Activated CD4-positive, alpha-beta memory T cell treated with anti-CD3 and anti-CD28 coated beads, Interleukin-2, amount 10 ng/mL, durations not matched to agents 7 days and 5 days (primary cell): Measurements from ENCODE around the gene PARVB. TPM values are rescaled to one million over a fixed set of nuclear protein-coding genes. Genes with fewer than 3 reads are reported as not detected.

Source experiments
- CTCF ChIA-PET: fragments of 350-600 bp; sonication (Branson Sonifier 250); formaldehyde crosslinking; loops from one replicate; lab custom pipeline; 2021; ENCODE audit warnings: antibody characterized with exemption, inconsistent platforms; lab: Charles Lee
- POLR2A ChIA-PET: fragments of 350-600 bp; sonication (Branson Sonifier 250); formaldehyde crosslinking; loops from one replicate; lab custom pipeline; 2021; ENCODE audit warnings: antibody characterized with exemption; lab: Charles Lee
- DNase-seq: peaks from one replicate; pipeline ENCODE4 v3.0.0-alpha.2; 2020
- H3K27ac Mint-ChIP-seq: one replicate; pipeline ENCODE4 v1.8.0; 2021; ENCODE audit warnings: mild to moderate bottlenecking, mixed read lengths
- H3K27me3 Mint-ChIP-seq: one replicate; pipeline ENCODE4 v1.8.0; 2021; ENCODE audit warnings: mixed read lengths
- H3K36me3 Mint-ChIP-seq: one replicate; pipeline ENCODE4 v1.8.0; 2021; ENCODE audit warnings: low read depth, mixed read lengths
- H3K4me1 Mint-ChIP-seq: one replicate; pipeline ENCODE4 v1.8.0; 2021; ENCODE audit warnings: mixed read lengths
- H3K4me3 Mint-ChIP-seq: one replicate; pipeline ENCODE4 v1.8.0; 2021; ENCODE audit warnings: mild to moderate bottlenecking, mixed read lengths
- H3K9me3 Mint-ChIP-seq: one replicate; pipeline ENCODE4 v1.8.0; 2021; ENCODE audit warnings: mixed read lengths
- total RNA-seq, 2 experiments: library from RNA; stranded (reverse); gene quantifications; one replicate each; pipeline ENCODE4 v1.2.3, GENCODE V29; 2021

Gene PARVB
- total RNA-seq, 2 experiments from 2014 or later: 41.5 to 42.0 TPM

DNA sequence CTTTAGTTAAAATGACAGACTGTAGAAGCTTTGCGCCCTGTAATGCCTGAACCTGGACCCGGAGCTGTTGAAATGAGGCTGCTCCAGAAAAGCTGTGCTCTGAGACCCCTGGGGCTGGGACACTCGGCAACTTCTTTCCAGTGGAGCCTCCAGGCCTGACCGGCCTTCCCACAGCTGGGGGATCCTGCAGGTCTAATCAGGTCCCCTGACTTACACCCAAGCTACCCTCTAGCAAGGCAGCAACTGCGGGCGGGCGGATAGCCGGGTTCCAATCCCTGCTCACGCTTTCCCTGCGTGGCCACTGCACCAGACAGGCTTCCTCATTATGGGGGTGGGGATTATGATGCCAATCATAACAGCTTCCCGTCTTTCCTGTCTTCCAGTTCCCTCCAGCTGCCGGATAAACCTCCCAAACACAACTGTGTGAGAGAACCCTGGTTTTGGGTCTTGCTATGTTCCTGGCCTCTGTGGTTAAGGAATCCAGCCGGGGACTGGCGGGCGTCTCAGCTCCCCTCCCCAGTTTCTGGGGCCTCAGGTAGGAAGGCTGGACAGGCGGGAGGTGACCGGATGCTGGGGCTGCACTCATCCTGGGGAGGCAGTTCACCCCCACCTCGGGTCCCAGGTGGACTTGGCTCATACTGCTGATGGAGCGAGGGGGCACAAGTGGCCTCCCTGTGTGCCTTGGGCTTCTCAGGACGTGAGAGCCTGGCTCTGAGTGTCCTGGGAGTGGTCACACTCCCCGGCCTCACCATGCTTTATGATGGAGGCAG is 195.2 kb downstream of the PARVB start:
- H3K27ac Mint-ChIP-seq: no peak overlapping the region
- peaks cover 3% of the 10 kb centered on the region for H3K27me3 Mint-ChIP-seq
- no peaks in the 10 kb centered on the region for H3K36me3 Mint-ChIP-seq
- H3K9me3 Mint-ChIP-seq: no peaks in the 10 kb centered on the region
- no peak for DNase-seq
- ChIA-PET POLR2A (no interaction called here), CTCF (no interaction called here)
- no peaks in the 10 kb centered on the region for H3K4me1 Mint-ChIP-seq
- no peak overlapping the region for H3K4me3 Mint-ChIP-seq

DNA sequence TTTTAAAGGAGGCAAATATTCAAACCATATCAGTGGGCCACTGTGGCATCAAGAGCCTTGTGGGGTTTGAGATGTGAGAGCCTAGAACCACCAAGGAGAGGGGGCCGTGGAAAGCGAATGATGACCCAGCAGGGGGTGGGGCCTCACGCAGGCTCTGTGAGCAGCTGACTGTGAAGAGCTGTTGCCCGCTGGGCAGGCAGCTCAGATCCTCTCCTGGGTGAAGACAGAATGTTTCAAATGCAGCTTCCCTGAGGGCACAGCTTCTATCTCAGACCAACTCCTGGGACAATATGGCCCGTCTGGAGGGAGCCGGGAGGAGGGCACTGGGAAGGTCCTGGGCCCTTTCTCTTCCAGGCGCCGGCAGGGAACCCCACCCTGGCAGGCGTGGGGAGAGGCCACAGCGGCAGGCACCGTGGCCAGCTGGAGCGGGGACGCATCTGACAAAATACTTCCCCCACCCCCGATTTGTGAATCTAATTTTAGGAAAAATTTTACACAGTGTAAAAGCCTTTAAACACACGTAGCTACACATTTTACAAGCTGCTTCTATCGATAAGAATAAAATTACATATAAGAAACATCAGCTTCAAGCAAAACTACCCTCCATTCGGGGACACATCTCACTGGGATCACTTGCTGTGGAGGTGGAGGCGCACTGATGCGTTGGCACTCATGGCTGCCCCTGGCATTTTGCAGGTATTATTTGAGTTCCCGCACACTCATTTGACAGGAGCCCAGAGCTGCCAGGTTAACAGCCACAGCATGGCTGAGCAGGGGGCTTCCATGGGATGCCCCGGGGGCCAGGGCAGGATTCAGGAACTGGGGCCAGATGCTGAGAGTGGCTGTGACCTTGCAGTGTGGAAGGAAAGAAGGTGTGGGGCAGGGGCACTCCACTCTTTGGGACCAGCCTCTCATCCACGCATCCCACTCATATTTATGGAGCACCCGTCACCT is 196.9 kb downstream of the PARVB start:
- ChIA-PET POLR2A (no interaction called here), CTCF (interaction anchor here (0.6 kb wide), 1 partner anchor 30 kb away, joined by 3 read pairs; no protein-coding TSS in a partner anchor)
- Mint-ChIP-seq H3K9me3 (no peaks in the 10 kb centered on the region), H3K36me3 (no peaks in the 10 kb centered on the region), H3K4me1 (no peaks in the 10 kb centered on the region), H3K27ac (no peak overlapping the region), H3K27me3 (peaks cover 11% of the 10 kb centered on the region), H3K4me3 (no peak overlapping the region)
- no peak for DNase-seq

DNA sequence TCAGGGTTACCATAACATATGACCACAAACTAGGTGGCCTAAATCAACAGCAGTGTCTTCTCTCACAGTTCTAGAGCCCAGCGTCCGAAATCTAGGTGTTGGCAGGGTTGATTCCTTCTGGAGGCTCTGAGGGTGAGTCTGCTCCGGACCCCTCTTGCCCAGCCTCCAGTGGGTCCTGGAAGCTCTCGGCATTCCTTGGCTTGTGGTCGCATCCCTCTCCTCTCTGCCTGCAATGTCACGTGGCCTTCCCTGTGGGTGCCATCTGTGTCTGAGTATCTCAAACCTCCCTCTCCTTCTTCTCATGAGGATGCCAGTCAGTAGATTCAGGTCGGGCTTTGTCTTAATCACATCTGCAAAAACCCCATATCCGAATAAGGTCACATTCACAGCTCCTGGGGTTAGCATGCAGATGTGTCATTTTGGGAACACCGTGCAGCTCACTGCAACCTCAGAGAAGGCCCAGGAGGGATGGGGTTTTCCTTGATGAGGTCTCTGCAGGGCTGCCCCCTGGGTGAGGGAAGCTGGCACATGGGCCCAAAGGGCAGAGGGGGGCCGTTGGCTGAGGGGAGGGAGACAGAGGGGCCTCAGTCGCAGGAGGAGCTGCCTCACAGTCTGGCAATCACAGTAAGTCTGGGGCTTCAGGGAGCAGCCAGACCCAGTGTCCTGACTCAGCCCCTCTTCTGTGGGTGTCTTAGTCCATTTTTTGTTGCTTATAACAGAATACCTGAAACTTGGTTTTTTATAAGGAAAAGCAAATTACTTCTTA is 197.8 kb downstream of the PARVB start:
- POLR2A ChIA-PET: no interaction called here
- Mint-ChIP-seq H3K9me3 (no peaks in the 10 kb centered on the region), H3K4me3 (no peak overlapping the region), H3K27ac (no peak overlapping the region), H3K27me3 (peaks cover 14% of the 10 kb centered on the region), H3K4me1 (no peaks in the 10 kb centered on the region), H3K36me3 (no peaks in the 10 kb centered on the region)
- CTCF ChIA-PET: interaction anchor here (0.6 kb wide), 1 partner anchor 30 kb away, joined by 3 read pairs; no protein-coding TSS in a partner anchor
- DNase-seq: no peak

Other genes starting within 250 kb of the PARVB start
- under 1 TPM in 1 of 2 experiments, not detected in 1; 0.18 TPM for gene EFCAB6, start 212.0 kb upstream of the PARVB start, total RNA-seq
- gene SULT4A1, start 161.8 kb upstream of the PARVB start, total RNA-seq: not detected
- gene PNPLA5, start 132.3 kb upstream of the PARVB start, total RNA-seq: not detected
- under 1 TPM in 1 of 2 experiments, not detected in 1; 0.08 TPM for gene PNPLA3, start 100.5 kb upstream of the PARVB start, total RNA-seq
- gene SAMM50, start 68.9 kb upstream of the PARVB start, total RNA-seq: 10 to 100 TPM; 41.9 to 42.4 TPM
- 100 to 1,000 TPM; 123 to 128 TPM for gene PARVG, start 156.6 kb downstream of the PARVB start, total RNA-seq